Measurements from ENCODE around the gene NCK2.
A peak's percentile ranks its signal among the peaks of the same experiment; 100 is the strongest.

NCK2 gene

GRCh38 chr2:105800036-105800713, 55.5 kb downstream of the NCK2 start:
- Mint-ChIP-seq H3K4me3 (peak overlapping the region; percentile 75), H3K27me3 (no peaks in the 10 kb centered on the region), H3K9me3 (no peaks in the 10 kb centered on the region), H3K4me1 (ENCODE audit: low read depth in 2 of 2) (peaks cover 84 to 90% of the 10 kb centered on the region in 2 donors), H3K36me3 (ENCODE audit: insufficient read depth) (peaks cover 24% of the 10 kb centered on the region), H3K27ac (peak overlapping the region; percentile 91 to 97)
- DNase-seq (no peak), ATAC-seq (replicated peaks) (no peak)

- H3K4me1 Mint-ChIP-seq (ENCODE audit: low read depth in 2 of 2) = peaks cover 78 to 89% of the 10 kb centered on the region in 2 donors
- no peaks in the 10 kb centered on the region for H3K27me3 Mint-ChIP-seq
- ATAC-seq (replicated peaks) = no peak
- H3K4me3 Mint-ChIP-seq = peak overlapping the region; percentile 75
- peak overlapping the region; percentile 91 to 97 for H3K27ac Mint-ChIP-seq
- H3K36me3 Mint-ChIP-seq (ENCODE audit: insufficient read depth) = peaks cover 24% of the 10 kb centered on the region
- no peaks in the 10 kb centered on the region for H3K9me3 Mint-ChIP-seq
- no peak for DNase-seq
These were observed 56.4 kb downstream of the NCK2 start for GRCh38 chr2:105800953-105801635.

- Mint-ChIP-seq H3K4me1 (ENCODE audit: low read depth in 2 of 2) (peaks cover 75 to 91% of the 10 kb centered on the region in 2 donors), H3K27me3 (no peaks in the 10 kb centered on the region), H3K4me3 (peak overlapping the region; percentile 75), H3K9me3 (no peaks in the 10 kb centered on the region), H3K36me3 (ENCODE audit: insufficient read depth) (peaks cover 24% of the 10 kb centered on the region), H3K27ac (peak overlapping the region; percentile 91 to 97)
- no peak for DNase-seq
- no peak for ATAC-seq (replicated peaks)
These were observed 57.2 kb downstream of the NCK2 start for GRCh38 chr2:105801961-105802360.

- H3K4me3 Mint-ChIP-seq = peak overlapping the region; percentile 75
- no peaks in the 10 kb centered on the region for H3K9me3 Mint-ChIP-seq
- H3K27me3 Mint-ChIP-seq = no peaks in the 10 kb centered on the region
- H3K36me3 Mint-ChIP-seq (ENCODE audit: insufficient read depth) = peaks cover 19% of the 10 kb centered on the region
- peaks cover 74 to 89% of the 10 kb centered on the region in 2 donors for H3K4me1 Mint-ChIP-seq (ENCODE audit: low read depth in 2 of 2)
- peak; percentile 56 to 71 (median 63) for DNase-seq
- peak overlapping the region; percentile 91 to 97 for H3K27ac Mint-ChIP-seq
- peak; percentile 75 for ATAC-seq (replicated peaks)
These were observed 57.9 kb downstream of the NCK2 start for GRCh38 chr2:105802587-105802986.

- H3K9me3 Mint-ChIP-seq = no peaks in the 10 kb centered on the region
- DNase-seq (peak in 1 of 3 experiments; percentile 25), ATAC-seq (replicated peaks) (peak; percentile 19)
- H3K27me3 Mint-ChIP-seq = no peaks in the 10 kb centered on the region
- peaks cover 75 to 88% of the 10 kb centered on the region in 2 donors for H3K4me1 Mint-ChIP-seq (ENCODE audit: low read depth in 2 of 2)
- H3K4me3 Mint-ChIP-seq = peak overlapping the region; percentile 75
- H3K27ac Mint-ChIP-seq = peak overlapping the region; percentile 91 to 97
- peaks cover 15% of the 10 kb centered on the region for H3K36me3 Mint-ChIP-seq (ENCODE audit: insufficient read depth)
These were observed 58.6 kb downstream of the NCK2 start for GRCh38 chr2:105803337-105803736.

GRCh38 chr2:105803773-105804172, 59.1 kb downstream of the NCK2 start:
- no peaks in the 10 kb centered on the region for H3K27me3 Mint-ChIP-seq
- H3K36me3 Mint-ChIP-seq (ENCODE audit: insufficient read depth) = peaks cover 10% of the 10 kb centered on the region
- DNase-seq (no peak), ATAC-seq (replicated peaks) (no peak)
- no peaks in the 10 kb centered on the region for H3K9me3 Mint-ChIP-seq
- peaks cover 77 to 90% of the 10 kb centered on the region in 2 donors for H3K4me1 Mint-ChIP-seq (ENCODE audit: low read depth in 2 of 2)
- peak overlapping the region; percentile 68 to 70 for H3K4me3 Mint-ChIP-seq
- H3K27ac Mint-ChIP-seq = peak overlapping the region; percentile 91 to 97

- DNase-seq (no peak), ATAC-seq (replicated peaks) (no peak)
- Mint-ChIP-seq H3K4me1 (ENCODE audit: low read depth in 2 of 2) (peaks cover 77 to 90% of the 10 kb centered on the region in 2 donors), H3K4me3 (peak overlapping the region; percentile 28 to 70), H3K9me3 (no peaks in the 10 kb centered on the region), H3K27ac (peak overlapping the region; percentile 91 to 97), H3K27me3 (no peaks in the 10 kb centered on the region), H3K36me3 (ENCODE audit: insufficient read depth) (peaks cover 5% of the 10 kb centered on the region)
These were observed 59.6 kb downstream of the NCK2 start for GRCh38 chr2:105804266-105804665.

GRCh38 chr2:105806996-105807395, 62.3 kb downstream of the NCK2 start:
- Mint-ChIP-seq H3K27me3 (no peaks in the 10 kb centered on the region), H3K27ac (peak overlapping the region; percentile 88 to 89), H3K36me3 (ENCODE audit: insufficient read depth) (no peaks in the 10 kb centered on the region), H3K4me1 (ENCODE audit: low read depth in 2 of 2) (peaks cover 71 to 92% of the 10 kb centered on the region in 2 donors), H3K4me3 (peak overlapping the region; percentile 14 to 30), H3K9me3 (no peaks in the 10 kb centered on the region)
- ATAC-seq (replicated peaks) (no peak), DNase-seq (no peak)

- Mint-ChIP-seq H3K27me3 (no peaks in the 10 kb centered on the region), H3K27ac (peak overlapping the region; percentile 88 to 89), H3K36me3 (ENCODE audit: insufficient read depth) (no peaks in the 10 kb centered on the region), H3K9me3 (no peaks in the 10 kb centered on the region), H3K4me1 (ENCODE audit: low read depth in 2 of 2) (peaks cover 63 to 88% of the 10 kb centered on the region in 2 donors), H3K4me3 (peak overlapping the region; percentile 45 to 66)
- ATAC-seq (replicated peaks) = peak; percentile 60
- no peak for DNase-seq
These were observed 63.8 kb downstream of the NCK2 start for GRCh38 chr2:105808423-105809096.

GRCh38 chr2:105809097-105809473, 64.4 kb downstream of the NCK2 start:
- Mint-ChIP-seq H3K9me3 (no peaks in the 10 kb centered on the region), H3K4me1 (ENCODE audit: low read depth in 2 of 2) (peaks cover 63 to 88% of the 10 kb centered on the region in 2 donors), H3K36me3 (ENCODE audit: insufficient read depth) (no peaks in the 10 kb centered on the region), H3K27ac (peak overlapping the region; percentile 88 to 89), H3K27me3 (no peaks in the 10 kb centered on the region), H3K4me3 (peak overlapping the region; percentile 45 to 66)
- DNase-seq (no peak), ATAC-seq (replicated peaks) (peak; percentile 66)

GRCh38 chr2:105809723-105810122, 65.0 kb downstream of the NCK2 start:
- DNase-seq (no peak), ATAC-seq (replicated peaks) (no peak)
- H3K4me3 Mint-ChIP-seq = peak overlapping the region; percentile 45 to 66
- H3K4me1 Mint-ChIP-seq (ENCODE audit: low read depth in 2 of 2) = peaks cover 56 to 87% of the 10 kb centered on the region in 2 donors
- no peaks in the 10 kb centered on the region for H3K27me3 Mint-ChIP-seq
- no peaks in the 10 kb centered on the region for H3K36me3 Mint-ChIP-seq (ENCODE audit: insufficient read depth)
- peak overlapping the region; percentile 88 to 89 for H3K27ac Mint-ChIP-seq
- H3K9me3 Mint-ChIP-seq = no peaks in the 10 kb centered on the region

- Mint-ChIP-seq H3K4me3 (peak overlapping the region in 1 of 2 donors; percentile 6), H3K27me3 (no peaks in the 10 kb centered on the region), H3K27ac (peak overlapping the region; percentile 44 to 88), H3K36me3 (ENCODE audit: insufficient read depth) (peaks cover 8% of the 10 kb centered on the region), H3K4me1 (ENCODE audit: low read depth in 2 of 2) (peaks cover 57 to 78% of the 10 kb centered on the region in 2 donors), H3K9me3 (no peaks in the 10 kb centered on the region)
- ATAC-seq (replicated peaks) (no peak), DNase-seq (no peak)
These were observed 67.7 kb downstream of the NCK2 start for GRCh38 chr2:105812180-105813044.

GRCh38 chr2:105813045-105813315, 68.3 kb downstream of the NCK2 start:
- H3K36me3 Mint-ChIP-seq (ENCODE audit: insufficient read depth) = peaks cover 13% of the 10 kb centered on the region
- DNase-seq (no peak), ATAC-seq (replicated peaks) (no peak)
- H3K4me3 Mint-ChIP-seq = no peak overlapping the region
- no peaks in the 10 kb centered on the region for H3K9me3 Mint-ChIP-seq
- H3K4me1 Mint-ChIP-seq (ENCODE audit: low read depth in 2 of 2) = peaks cover 54 to 76% of the 10 kb centered on the region in 2 donors
- peak overlapping the region; percentile 20 to 82 for H3K27ac Mint-ChIP-seq
- no peaks in the 10 kb centered on the region for H3K27me3 Mint-ChIP-seq

All from effector memory CD8-positive, alpha-beta T cell (primary cell).